HL-60 (cell line): ENCODE measurements around the gene TBC1D5.

Experiments
- DNase-seq, 2 experiments: peaks; one replicate each; pipeline ENCODE4 v3.0.0-alpha.2; 2010 to 2020; ENCODE audit warnings: low read depth in 1 of 2, low spot score in 1 of 2
- H3K27ac ChIP-seq: fragments of 250-450 bp; sonication (Bioruptor Pico); replicated peaks from 2 replicates; pipeline ENCODE4 v1.5.1; 2020; ENCODE audit warnings: mild to moderate bottlenecking, moderate library complexity
- H3K27me3 ChIP-seq: fragments of 250-450 bp; sonication (Bioruptor Pico); 2 replicates; pipeline ENCODE4 v1.5.1; 2021; ENCODE audit warnings: mild to moderate bottlenecking, moderate library complexity; ENCODE audit not compliant: insufficient read depth, poor library complexity, severe bottlenecking
- H3K4me3 ChIP-seq: replicated peaks from 2 replicates; pipeline ENCODE4 v1.5.1; 2011; ENCODE audit warnings: mild to moderate bottlenecking, control low read depth, low read length; ENCODE audit not compliant: insufficient read depth
- CTCF ChIP-seq: IDR thresholded peaks from one replicate; pipeline ENCODE4 v1.5.1; 2011; ENCODE audit warnings: low read length, control low read depth, inconsistent platforms; ENCODE audit not compliant: insufficient read depth
- GABPA ChIP-seq: IDR thresholded peaks from 2 replicates; pipeline ENCODE4 v1.6.1; 2012; ENCODE audit warnings: low read depth
- POLR2AphosphoS5 ChIP-seq: IDR thresholded peaks from 2 replicates; pipeline ENCODE4 v1.6.1; 2012; ENCODE audit warnings: low read depth
- REST ChIP-seq: IDR thresholded peaks from 2 replicates; pipeline ENCODE4 v1.6.1; 2012; ENCODE audit warnings: low read depth; ENCODE audit not compliant: insufficient replicate concordance
- SPI1 ChIP-seq: IDR thresholded peaks from 2 replicates; pipeline ENCODE4 v1.6.1; 2012; ENCODE audit warnings: low read depth, mild to moderate bottlenecking, borderline replicate concordance

Gene TBC1D5

GRCh38 chr3:17175187-17175807, 567.1 kb downstream of the TBC1D5 start:
- Histone ChIP-seq H3K27ac (no peak overlapping the region), H3K27me3 (no peaks in the 10 kb centered on the region), H3K4me3 (no peak overlapping the region)
- DNase-seq, result no peak
- TF ChIP-seq REST, result no peak

GRCh38 chr3:17166369-17166768, 576.1 kb downstream of the TBC1D5 start:
- DNase-seq, result no peak
- no peak overlapping the region for H3K27ac ChIP-seq
- H3K4me3 ChIP-seq, result no peak overlapping the region
- H3K27me3 ChIP-seq, result no peaks in the 10 kb centered on the region
- TF ChIP-seq POLR2AphosphoS5, result no peak

- Histone ChIP-seq H3K27me3 (no peaks in the 10 kb centered on the region), H3K4me3 (no peak overlapping the region), H3K27ac (no peak overlapping the region)
- DNase-seq, result no peak
- TF ChIP-seq REST (no peak), POLR2AphosphoS5 (no peak), GABPA (no peak), SPI1 (no peak), CTCF (no peak)
Observed at GRCh38 chr3:17162116-17162515, 580.3 kb downstream of the TBC1D5 start.

GRCh38 chr3:17160597-17160996, 581.8 kb downstream of the TBC1D5 start:
- no peak for DNase-seq
- no peak for TF ChIP-seq REST
- no peak for TF ChIP-seq POLR2AphosphoS5
- no peak for TF ChIP-seq SPI1
- TF ChIP-seq GABPA, result no peak
- TF ChIP-seq CTCF, result no peak
- Histone ChIP-seq H3K4me3 (no peak overlapping the region), H3K27me3 (no peaks in the 10 kb centered on the region), H3K27ac (no peak overlapping the region)
